ENCODE data around the gene HDGFL2. TPM values are rescaled to one million over a fixed set of nuclear protein-coding genes. Genes with fewer than 3 reads are reported as not detected.
A peak's percentile ranks its signal among the peaks of the same experiment; 100 is the strongest.

HDGFL2 gene
- total RNA-seq, 1 donor from 2014 or later: 77.9 TPM

- TF ChIP-seq CTCF (conservative IDR thresholded peaks at IDR 0.05): no peak
- no peaks in the 10 kb centered on the region for H3K9me3 Mint-ChIP-seq
- peak; percentile 66 for DNase-seq (ENCODE audit: extremely low spot score, unreplicated experiment)
- H3K27me3 Mint-ChIP-seq: no peaks in the 10 kb centered on the region
- no peak within 1 kb of the TSS for H3K4me3 Mint-ChIP-seq
- H3K4me1 Mint-ChIP-seq (ENCODE audit: unreplicated experiment): no peaks in the 10 kb centered on the region
- H3K27ac Mint-ChIP-seq: no peak within 1 kb of the TSS
- no peaks in the 10 kb centered on the region for H3K36me3 Mint-ChIP-seq
These were observed 46.5 kb downstream of the HDGFL2 start, which contains the start of gene PLIN4 for GRCh38 chr19:4518345-4519171. TSS of gene PLIN4 (minus strand) at chr19:4518486. CDS start at chr19:4518272, 214 bp downstream.

GRCh38 chr19:4519172-4519496 is 47.0 kb downstream of the HDGFL2 start:
- no peak overlapping the region for H3K27ac Mint-ChIP-seq
- no peaks in the 10 kb centered on the region for H3K9me3 Mint-ChIP-seq
- H3K4me3 Mint-ChIP-seq: no peak overlapping the region
- no peak for TF ChIP-seq CTCF (conservative IDR thresholded peaks at IDR 0.05)
- no peaks in the 10 kb centered on the region for H3K27me3 Mint-ChIP-seq
- DNase-seq (ENCODE audit: extremely low spot score, unreplicated experiment): no peak
- no peaks in the 10 kb centered on the region for H3K4me1 Mint-ChIP-seq (ENCODE audit: unreplicated experiment)
- H3K36me3 Mint-ChIP-seq: no peaks in the 10 kb centered on the region

GRCh38 chr19:4519521-4520277 is 47.6 kb downstream of the HDGFL2 start:
- no peak overlapping the region for H3K27ac Mint-ChIP-seq
- TF ChIP-seq CTCF (conservative IDR thresholded peaks at IDR 0.05): no peak
- no peak for DNase-seq (ENCODE audit: extremely low spot score, unreplicated experiment)
- no peak overlapping the region for H3K4me3 Mint-ChIP-seq
- H3K4me1 Mint-ChIP-seq (ENCODE audit: unreplicated experiment): no peaks in the 10 kb centered on the region
- no peaks in the 10 kb centered on the region for H3K27me3 Mint-ChIP-seq
- no peaks in the 10 kb centered on the region for H3K9me3 Mint-ChIP-seq
- no peaks in the 10 kb centered on the region for H3K36me3 Mint-ChIP-seq

- no peaks in the 10 kb centered on the region for H3K36me3 Mint-ChIP-seq
- no peak for DNase-seq (ENCODE audit: extremely low spot score, unreplicated experiment)
- H3K9me3 Mint-ChIP-seq: no peaks in the 10 kb centered on the region
- H3K27ac Mint-ChIP-seq: no peak overlapping the region
- no peak overlapping the region for H3K4me3 Mint-ChIP-seq
- no peaks in the 10 kb centered on the region for H3K4me1 Mint-ChIP-seq (ENCODE audit: unreplicated experiment)
- no peak for TF ChIP-seq CTCF (conservative IDR thresholded peaks at IDR 0.05)
- no peaks in the 10 kb centered on the region for H3K27me3 Mint-ChIP-seq
These were observed 49.2 kb downstream of the HDGFL2 start for GRCh38 chr19:4521170-4521887.

GRCh38 chr19:4521888-4522242 is 49.8 kb downstream of the HDGFL2 start:
- no peak for DNase-seq (ENCODE audit: extremely low spot score, unreplicated experiment)
- no peaks in the 10 kb centered on the region for H3K4me1 Mint-ChIP-seq (ENCODE audit: unreplicated experiment)
- TF ChIP-seq CTCF (conservative IDR thresholded peaks at IDR 0.05): no peak
- H3K9me3 Mint-ChIP-seq: no peaks in the 10 kb centered on the region
- no peaks in the 10 kb centered on the region for H3K36me3 Mint-ChIP-seq
- no peaks in the 10 kb centered on the region for H3K27me3 Mint-ChIP-seq
- H3K4me3 Mint-ChIP-seq: no peak overlapping the region
- no peak overlapping the region for H3K27ac Mint-ChIP-seq
